Skeletal muscle tissue (tissue), 4 donors: ENCODE measurements around the gene TMEM9B. TPM values are rescaled to one million over a fixed set of nuclear protein-coding genes. Genes with fewer than 3 reads are reported as not detected.
"Not testable (repeated sequence)": the region's sequence is repeated elsewhere in the genome, so short reads cannot be mapped to it uniquely, and the experiment has no call there.

Source experiments
- H3K27ac ChIP-seq: one replicate; pipeline ENCODE4 v1.7.0; 2013; ENCODE audit warnings: mild to moderate bottlenecking, low read depth, low read length, inconsistent platforms
- H3K27me3 ChIP-seq, 3 donors: one replicate each; pipeline ENCODE4 v1.7.0; 2013; ENCODE audit warnings: low read length in 3 of 3; ENCODE audit not compliant: control insufficient read depth in 3 of 3, insufficient read depth in 3 of 3
- H3K36me3 ChIP-seq, 3 donors: one replicate each; pipeline ENCODE4 v1.7.0; 2013; ENCODE audit warnings: low read length in 3 of 3; ENCODE audit not compliant: control insufficient read depth in 3 of 3, insufficient read depth in 3 of 3
- H3K4me1 ChIP-seq, 3 donors: one replicate each; pipeline ENCODE4 v1.7.0; 2013; ENCODE audit warnings: low read length in 3 of 3, mild to moderate bottlenecking in 3 of 3; ENCODE audit not compliant: control insufficient read depth in 3 of 3, insufficient read depth in 3 of 3
- H3K4me3 ChIP-seq, 3 donors: one replicate each; pipeline ENCODE4 v1.7.0; 2013; ENCODE audit warnings: low read length in 3 of 3
- H3K9ac ChIP-seq, 3 donors: one replicate each; pipeline ENCODE4 v1.7.0; 2013; ENCODE audit warnings: low read length in 3 of 3, mild to moderate bottlenecking in 3 of 3, moderate library complexity in 2 of 3, low read depth in 1 of 3
- H3K9me3 ChIP-seq, 3 donors: one replicate each; pipeline ENCODE4 v1.7.0; 2013; ENCODE audit warnings: low read length in 3 of 3; ENCODE audit not compliant: control insufficient read depth in 3 of 3
- total RNA-seq: library from RNA; depleted of rRNA; stranded (reverse); fragments of >200 nt; gene quantifications from one replicate; pipeline ENCODE4 v1.2.3, GENCODE V29; 2014
- donor health status: Osteomylitis.

TMEM9B gene
- total RNA-seq, 1 donor from 2014 or later: 27.1 TPM

- H3K9ac ChIP-seq: no peak overlapping the region
- no peaks in the 10 kb centered on the region for H3K27me3 ChIP-seq
- H3K4me3 ChIP-seq: no peak overlapping the region
- peaks cover 17 to 48% (median 43%) of the 10 kb centered on the region in 3 donors for H3K36me3 ChIP-seq
- no peak overlapping the region for H3K27ac ChIP-seq
- H3K9me3 ChIP-seq: no peaks in the 10 kb centered on the region
- H3K4me1 ChIP-seq: no peaks in the 10 kb centered on the region
Measured at GRCh38 chr11:8948886-8949285, 15.4 kb downstream of the TMEM9B start.

- H3K36me3 ChIP-seq: peaks cover 14 to 35% (median 30%) of the 10 kb centered on the region in 3 donors
Measured at GRCh38 chr11:8947230-8947943, 16.9 kb downstream of the TMEM9B start.

GRCh38 chr11:8942518-8943066, 21.6 kb downstream of the TMEM9B start, which contains the start of gene ASCL3:
ASCL3 (minus strand) TSS chr11:8943016; CDS start chr11:8938161, 4,855 bp downstream.
- no peak within 1 kb of the TSS for H3K9ac ChIP-seq
- H3K9me3 ChIP-seq: no peaks in the 10 kb centered on the region
- H3K27ac ChIP-seq: no peak within 1 kb of the TSS
- no peaks in the 10 kb centered on the region for H3K27me3 ChIP-seq
- no peaks in the 10 kb centered on the region for H3K4me1 ChIP-seq
- peaks cover 5% of the 10 kb centered on the region in 3 donors for H3K36me3 ChIP-seq
- no peak within 1 kb of the TSS for H3K4me3 ChIP-seq

More at GRCh38 chr11:8947230-8947943, 16.9 kb downstream of the TMEM9B start:
- Histone ChIP-seq H3K27ac (no peak overlapping the region), H3K4me3 (no peak overlapping the region), H3K9ac (no peak overlapping the region), H3K4me1 (no peaks in the 10 kb centered on the region), H3K9me3 (no peaks in the 10 kb centered on the region), H3K27me3 (no peaks in the 10 kb centered on the region)

- no peak overlapping the region for H3K27ac ChIP-seq
- H3K4me1 ChIP-seq: no peaks in the 10 kb centered on the region
- H3K4me3 ChIP-seq: no peak overlapping the region
- no peaks in the 10 kb centered on the region for H3K27me3 ChIP-seq
- H3K9ac ChIP-seq: no peak overlapping the region
- no peaks in the 10 kb centered on the region for H3K36me3 ChIP-seq
- H3K9me3 ChIP-seq: no peaks in the 10 kb centered on the region
Measured at GRCh38 chr11:8941341-8942103, 22.7 kb downstream of the TMEM9B start.

- H3K4me3 ChIP-seq: no peak overlapping the region
- no peak overlapping the region for H3K9ac ChIP-seq
- no peak overlapping the region for H3K27ac ChIP-seq
- H3K4me1 ChIP-seq: no peaks in the 10 kb centered on the region
- H3K27me3 ChIP-seq: no peaks in the 10 kb centered on the region
- H3K9me3 ChIP-seq: no peaks in the 10 kb centered on the region
- H3K36me3 ChIP-seq: no peaks in the 10 kb centered on the region
Measured at GRCh38 chr11:8937659-8938058, 26.6 kb downstream of the TMEM9B start.

GRCh38 chr11:8937159-8937558, 27.1 kb downstream of the TMEM9B start:
- H3K4me3 ChIP-seq: no peak overlapping the region
- H3K27me3 ChIP-seq: no peaks in the 10 kb centered on the region
- no peaks in the 10 kb centered on the region for H3K36me3 ChIP-seq
- H3K4me1 ChIP-seq: no peaks in the 10 kb centered on the region
- no peak overlapping the region for H3K27ac ChIP-seq
- no peak overlapping the region for H3K9ac ChIP-seq
- no peaks in the 10 kb centered on the region for H3K9me3 ChIP-seq

GRCh38 chr11:8935789-8936188, 28.5 kb downstream of the TMEM9B start:
- H3K36me3 ChIP-seq, H3K9ac ChIP-seq, H3K4me1 ChIP-seq, H3K4me3 ChIP-seq, H3K27me3 ChIP-seq, H3K9me3 ChIP-seq, H3K27ac ChIP-seq: not testable (repeated sequence)

- no peak overlapping the region for H3K4me3 ChIP-seq
- H3K27ac ChIP-seq: no peak overlapping the region
- no peaks in the 10 kb centered on the region for H3K27me3 ChIP-seq
- H3K36me3 ChIP-seq: no peaks in the 10 kb centered on the region
- no peaks in the 10 kb centered on the region for H3K4me1 ChIP-seq
- no peaks in the 10 kb centered on the region for H3K9me3 ChIP-seq
- H3K9ac ChIP-seq: no peak overlapping the region
Measured at GRCh38 chr11:8934742-8935488, 29.3 kb downstream of the TMEM9B start.

GRCh38 chr11:8933931-8934330, 30.3 kb downstream of the TMEM9B start:
- Histone ChIP-seq H3K4me1 (no peaks in the 10 kb centered on the region), H3K9ac (no peak overlapping the region), H3K27me3 (no peaks in the 10 kb centered on the region), H3K9me3 (no peaks in the 10 kb centered on the region), H3K4me3 (no peak overlapping the region), H3K36me3 (no peaks in the 10 kb centered on the region), H3K27ac (no peak overlapping the region)
